HepG2 (cell line): ENCODE measurements around the gene TPRX1.

ENCODE experiments used
- ARNT ChIP-seq: fragments of 450-650 bp; IDR thresholded peaks from 2 replicates; pipeline ENCODE4 v1.6.1; 2017
- SOX13 ChIP-seq, 3 experiments: fragments of 450-650 bp in 1 of 3; sonication (generic) in 1 of 3; formaldehyde crosslinking in 1 of 3; IDR thresholded peaks in 2 of 3; conservative IDR thresholded peaks in 1 of 3; 2 replicates each; pipeline versions ENCODE4 v1.5.0 to v1.6.1; 2016 to 2020; ENCODE audit warnings: antibody characterized with exemption in 1 of 3, mild to moderate bottlenecking in 1 of 3, missing compliant biosample characterization in 1 of 3, missing genetic modification reagents in 1 of 3, moderate library complexity in 1 of 3
- SUZ12 ChIP-seq: fragments of 150-350 bp; IDR thresholded peaks from 2 replicates; pipeline ENCODE4 v1.6.1; 2014; ENCODE audit warnings: low read depth, low read length
- TF ChIP-seq, protein P1 (sequence below): sonication (generic); formaldehyde crosslinking; IDR thresholded peaks from 2 replicates; pipeline ENCODE4 v1.5.0; 2020; ENCODE audit warnings: mild to moderate bottlenecking, missing genetic modification reagents

DNA sequence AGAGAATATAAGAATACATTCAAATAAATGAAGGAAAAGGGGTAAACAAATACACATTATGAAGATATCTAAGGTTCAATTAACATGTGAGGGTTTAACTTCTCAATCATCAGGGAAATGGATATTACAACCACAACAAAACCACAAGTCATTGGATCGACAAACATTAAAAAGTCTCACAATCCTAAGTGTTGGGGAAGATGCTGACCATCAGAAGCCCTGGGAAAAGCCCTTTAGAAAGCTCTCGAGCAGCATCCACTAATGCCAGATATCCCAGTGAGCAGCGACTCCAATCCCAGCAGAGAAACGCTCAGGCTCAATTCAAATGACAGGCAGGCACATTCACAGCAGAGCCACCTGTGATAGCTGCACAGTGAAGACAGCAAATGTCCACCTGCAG lies 3.1 kb downstream of the TPRX1 start:
- TF ChIP-seq SUZ12: no peak
- TF ChIP-seq ARNT: no peak
- TF ChIP-seq SOX13 (IDR thresholded peaks at IDR 0.05): no peak
- TF ChIP-seq SOX13 (CRISPR knock-in tag; conservative IDR thresholded peaks at IDR 0.05 in 1 of 2, IDR thresholded peaks at IDR 0.05 in 1 of 2): no peak
- TF ChIP-seq, protein P1, sequence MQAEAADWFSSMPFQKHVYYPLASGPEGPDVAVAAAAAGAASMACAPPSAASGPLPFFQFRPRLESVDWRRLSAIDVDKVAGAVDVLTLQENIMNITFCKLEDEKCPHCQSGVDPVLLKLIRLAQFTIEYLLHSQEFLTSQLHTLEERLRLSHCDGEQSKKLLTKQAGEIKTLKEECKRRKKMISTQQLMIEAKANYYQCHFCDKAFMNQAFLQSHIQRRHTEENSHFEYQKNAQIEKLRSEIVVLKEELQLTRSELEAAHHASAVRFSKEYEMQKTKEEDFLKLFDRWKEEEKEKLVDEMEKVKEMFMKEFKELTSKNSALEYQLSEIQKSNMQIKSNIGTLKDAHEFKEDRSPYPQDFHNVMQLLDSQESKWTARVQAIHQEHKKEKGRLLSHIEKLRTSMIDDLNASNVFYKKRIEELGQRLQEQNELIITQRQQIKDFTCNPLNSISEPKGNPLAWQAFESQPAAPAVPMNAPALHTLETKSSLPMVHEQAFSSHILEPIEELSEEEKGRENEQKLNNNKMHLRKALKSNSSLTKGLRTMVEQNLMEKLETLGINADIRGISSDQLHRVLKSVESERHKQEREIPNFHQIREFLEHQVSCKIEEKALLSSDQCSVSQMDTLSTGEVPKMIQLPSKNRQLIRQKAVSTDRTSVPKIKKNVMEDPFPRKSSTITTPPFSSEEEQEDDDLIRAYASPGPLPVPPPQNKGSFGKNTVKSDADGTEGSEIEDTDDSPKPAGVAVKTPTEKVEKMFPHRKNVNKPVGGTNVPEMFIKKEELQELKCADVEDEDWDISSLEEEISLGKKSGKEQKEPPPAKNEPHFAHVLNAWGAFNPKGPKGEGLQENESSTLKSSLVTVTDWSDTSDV (CRISPR knock-in tag): no peak
